ENCODE results near the gene MALT1.

Gene MALT1

GRCh38 chr18:58715540-58715939, 44.3 kb downstream of the MALT1 start:
- ChIA-PET POLR2A (no interaction called here), CTCF (interaction anchor here (1.7 kb wide), 1 partner anchor 185 kb away, joined by 7 read pairs; no protein-coding TSS in a partner anchor)
- DNase-seq (ENCODE audit: extremely low spot score), result no peak
- no peak for TF ChIP-seq CTCF (IDR thresholded peaks at IDR 0.05; ENCODE audit: control extremely low read depth, extremely low read depth, low read depth, missing control alignments)

- peak; percentile 33 for DNase-seq (ENCODE audit: extremely low spot score)
- ChIA-PET POLR2A (no interaction called here), CTCF (interaction anchor here (1.0 to 1.7 kb wide), 2 partner anchors 48 to 186 kb away, joined by 3 to 7 read pairs; no protein-coding TSS in a partner anchor)
- no peak for TF ChIP-seq CTCF (IDR thresholded peaks at IDR 0.05; ENCODE audit: control extremely low read depth, extremely low read depth, low read depth, missing control alignments)
These were observed 44.9 kb downstream of the MALT1 start for GRCh38 chr18:58716060-58716756.

GRCh38 chr18:58721566-58722239, 50.4 kb downstream of the MALT1 start:
- DNase-seq (ENCODE audit: extremely low spot score), result no peak
- CTCF ChIA-PET, result interaction anchor here (1.1 kb wide), 1 partner anchor 24 kb away, joined by 3 read pairs; no protein-coding TSS in a partner anchor
- no peak for TF ChIP-seq CTCF (IDR thresholded peaks at IDR 0.05; ENCODE audit: control extremely low read depth, extremely low read depth, low read depth, missing control alignments)
- POLR2A ChIA-PET, result no interaction called here

- CTCF ChIA-PET, result interaction anchor here (1.6 to 2.7 kb wide), 3 partner anchors 22 to 194 kb away, joined by 4 to 11 read pairs (median 5); no protein-coding TSS in a partner anchor
- DNase-seq (ENCODE audit: extremely low spot score), result no peak
- POLR2A ChIA-PET, result no interaction called here
- no peak for TF ChIP-seq CTCF (IDR thresholded peaks at IDR 0.05; ENCODE audit: control extremely low read depth, extremely low read depth, low read depth, missing control alignments)
These were observed 52.7 kb downstream of the MALT1 start for GRCh38 chr18:58723810-58724602.

- no peak for TF ChIP-seq CTCF (IDR thresholded peaks at IDR 0.05; ENCODE audit: control extremely low read depth, extremely low read depth, low read depth, missing control alignments)
- DNase-seq (ENCODE audit: extremely low spot score), result no peak
- POLR2A ChIA-PET, result no interaction called here
- CTCF ChIA-PET, result interaction anchor here (1.3 kb wide), 1 partner anchor 199 kb away, joined by 3 read pairs; no protein-coding TSS in a partner anchor
These were observed 55.4 kb downstream of the MALT1 start for GRCh38 chr18:58726671-58727070.
